ENCODE data around the gene DLG2.

DNA sequence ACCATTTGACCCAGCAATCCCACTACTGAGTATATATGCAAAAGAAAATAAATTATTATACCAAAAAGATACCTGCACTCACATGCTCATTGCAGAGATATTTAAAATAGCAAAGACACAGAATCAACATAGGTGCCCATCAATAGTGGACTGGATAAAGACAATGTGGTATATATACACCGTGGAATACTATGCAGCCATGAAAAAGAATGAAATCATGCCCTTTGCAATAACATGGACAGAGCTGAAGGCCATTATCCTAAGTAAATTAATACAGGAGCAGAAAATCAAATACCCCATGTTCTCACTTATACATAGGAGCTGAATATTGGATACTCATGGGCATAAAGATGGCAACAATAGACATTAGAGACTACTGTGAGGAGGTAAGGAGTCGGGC, 68.7 kb downstream of the DLG2 start:
- TF ChIP-seq, protein P1, sequence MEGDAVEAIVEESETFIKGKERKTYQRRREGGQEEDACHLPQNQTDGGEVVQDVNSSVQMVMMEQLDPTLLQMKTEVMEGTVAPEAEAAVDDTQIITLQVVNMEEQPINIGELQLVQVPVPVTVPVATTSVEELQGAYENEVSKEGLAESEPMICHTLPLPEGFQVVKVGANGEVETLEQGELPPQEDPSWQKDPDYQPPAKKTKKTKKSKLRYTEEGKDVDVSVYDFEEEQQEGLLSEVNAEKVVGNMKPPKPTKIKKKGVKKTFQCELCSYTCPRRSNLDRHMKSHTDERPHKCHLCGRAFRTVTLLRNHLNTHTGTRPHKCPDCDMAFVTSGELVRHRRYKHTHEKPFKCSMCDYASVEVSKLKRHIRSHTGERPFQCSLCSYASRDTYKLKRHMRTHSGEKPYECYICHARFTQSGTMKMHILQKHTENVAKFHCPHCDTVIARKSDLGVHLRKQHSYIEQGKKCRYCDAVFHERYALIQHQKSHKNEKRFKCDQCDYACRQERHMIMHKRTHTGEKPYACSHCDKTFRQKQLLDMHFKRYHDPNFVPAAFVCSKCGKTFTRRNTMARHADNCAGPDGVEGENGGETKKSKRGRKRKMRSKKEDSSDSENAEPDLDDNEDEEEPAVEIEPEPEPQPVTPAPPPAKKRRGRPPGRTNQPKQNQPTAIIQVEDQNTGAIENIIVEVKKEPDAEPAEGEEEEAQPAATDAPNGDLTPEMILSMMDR (IDR thresholded peaks at IDR 0.05 in 4 of 5, conservative IDR thresholded peaks at IDR 0.05 in 1 of 5): no peak
- no peak for TF ChIP-seq POLR2A (IDR thresholded peaks at IDR 0.05)
